GM10266 (cell line): ENCODE data around the gene FUNDC2.
"Not testable (repeated sequence)": the region's sequence is repeated elsewhere in the genome, so short reads cannot be mapped to it uniquely, and the experiment has no call there.

Experiments used
- DNase-seq: peaks from one replicate; pipeline ENCODE4 v3.0.0; 2012; ENCODE audit errors: extremely low spot score
- TF ChIP-seq, protein P1 (sequence below): IDR thresholded peaks from 2 replicates; pipeline ENCODE4 v1.5.1; 2012; ENCODE audit warnings: mild to moderate bottlenecking, low read depth; ENCODE audit not compliant: control insufficient read depth, insufficient read depth; ENCODE audit errors: missing control alignments

Gene FUNDC2

DNA sequence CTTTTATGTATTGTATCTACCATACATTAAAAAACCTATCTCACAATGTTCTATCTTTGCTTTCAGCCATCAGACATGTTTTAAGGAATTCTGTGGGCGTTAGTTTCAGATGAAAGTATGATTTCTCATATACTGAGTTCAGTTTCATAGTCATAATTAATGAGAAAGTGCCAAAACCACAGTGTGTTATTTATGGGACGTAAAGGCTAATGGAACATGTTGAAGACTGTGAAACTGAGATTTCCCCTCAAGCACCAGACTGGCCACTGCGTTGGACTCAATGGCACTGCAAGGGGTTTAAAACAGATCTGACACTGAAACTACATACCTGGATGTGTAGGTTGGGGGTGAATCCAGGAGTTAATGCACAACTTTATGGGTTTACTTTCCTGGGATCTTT, 36.1 kb upstream of the FUNDC2 start:
- DNase-seq: no peak
- TF ChIP-seq, protein P1, sequence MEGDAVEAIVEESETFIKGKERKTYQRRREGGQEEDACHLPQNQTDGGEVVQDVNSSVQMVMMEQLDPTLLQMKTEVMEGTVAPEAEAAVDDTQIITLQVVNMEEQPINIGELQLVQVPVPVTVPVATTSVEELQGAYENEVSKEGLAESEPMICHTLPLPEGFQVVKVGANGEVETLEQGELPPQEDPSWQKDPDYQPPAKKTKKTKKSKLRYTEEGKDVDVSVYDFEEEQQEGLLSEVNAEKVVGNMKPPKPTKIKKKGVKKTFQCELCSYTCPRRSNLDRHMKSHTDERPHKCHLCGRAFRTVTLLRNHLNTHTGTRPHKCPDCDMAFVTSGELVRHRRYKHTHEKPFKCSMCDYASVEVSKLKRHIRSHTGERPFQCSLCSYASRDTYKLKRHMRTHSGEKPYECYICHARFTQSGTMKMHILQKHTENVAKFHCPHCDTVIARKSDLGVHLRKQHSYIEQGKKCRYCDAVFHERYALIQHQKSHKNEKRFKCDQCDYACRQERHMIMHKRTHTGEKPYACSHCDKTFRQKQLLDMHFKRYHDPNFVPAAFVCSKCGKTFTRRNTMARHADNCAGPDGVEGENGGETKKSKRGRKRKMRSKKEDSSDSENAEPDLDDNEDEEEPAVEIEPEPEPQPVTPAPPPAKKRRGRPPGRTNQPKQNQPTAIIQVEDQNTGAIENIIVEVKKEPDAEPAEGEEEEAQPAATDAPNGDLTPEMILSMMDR: no peak

DNA sequence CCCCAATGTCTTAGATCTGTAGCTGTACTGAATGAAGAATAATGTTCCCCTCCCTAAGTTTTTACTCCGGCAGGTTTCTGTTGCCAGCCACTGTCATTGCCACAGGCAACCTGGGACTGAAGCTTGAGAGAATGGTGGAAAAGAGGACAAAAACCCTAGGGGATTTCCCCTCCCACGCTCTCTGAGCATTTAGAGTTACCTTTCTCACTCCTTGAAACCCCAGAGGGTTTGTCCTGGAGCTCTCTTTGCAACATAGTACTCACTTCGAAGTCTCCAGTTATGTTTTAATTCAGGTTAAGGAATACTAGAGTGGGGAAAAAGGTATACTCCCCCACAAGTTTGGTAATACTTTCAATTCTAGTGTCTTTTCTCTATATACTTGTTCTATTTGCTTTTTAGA, 35.6 kb upstream of the FUNDC2 start:
- DNase-seq: peak; percentile 12
- TF ChIP-seq, protein P1: no peak

DNA sequence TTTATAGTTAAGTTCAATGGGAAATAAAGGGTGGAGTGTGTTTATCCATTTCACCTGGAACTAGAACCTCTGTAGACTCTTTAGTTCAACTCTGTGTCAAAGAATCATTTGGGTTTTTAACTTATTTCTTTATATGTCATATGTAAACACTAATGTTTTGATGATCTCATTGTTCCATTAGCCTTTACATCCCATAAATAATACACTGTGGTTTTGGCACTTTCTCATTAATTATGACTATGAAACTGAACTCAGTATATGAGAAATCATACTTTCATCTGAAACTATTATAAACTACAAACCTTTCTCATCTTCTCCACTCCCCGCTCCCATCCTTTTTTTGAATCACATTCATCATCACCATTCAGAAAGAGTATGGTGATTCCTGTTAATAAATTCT, 35.2 kb upstream of the FUNDC2 start:
- TF ChIP-seq, protein P1: no peak
- no peak for DNase-seq

DNA sequence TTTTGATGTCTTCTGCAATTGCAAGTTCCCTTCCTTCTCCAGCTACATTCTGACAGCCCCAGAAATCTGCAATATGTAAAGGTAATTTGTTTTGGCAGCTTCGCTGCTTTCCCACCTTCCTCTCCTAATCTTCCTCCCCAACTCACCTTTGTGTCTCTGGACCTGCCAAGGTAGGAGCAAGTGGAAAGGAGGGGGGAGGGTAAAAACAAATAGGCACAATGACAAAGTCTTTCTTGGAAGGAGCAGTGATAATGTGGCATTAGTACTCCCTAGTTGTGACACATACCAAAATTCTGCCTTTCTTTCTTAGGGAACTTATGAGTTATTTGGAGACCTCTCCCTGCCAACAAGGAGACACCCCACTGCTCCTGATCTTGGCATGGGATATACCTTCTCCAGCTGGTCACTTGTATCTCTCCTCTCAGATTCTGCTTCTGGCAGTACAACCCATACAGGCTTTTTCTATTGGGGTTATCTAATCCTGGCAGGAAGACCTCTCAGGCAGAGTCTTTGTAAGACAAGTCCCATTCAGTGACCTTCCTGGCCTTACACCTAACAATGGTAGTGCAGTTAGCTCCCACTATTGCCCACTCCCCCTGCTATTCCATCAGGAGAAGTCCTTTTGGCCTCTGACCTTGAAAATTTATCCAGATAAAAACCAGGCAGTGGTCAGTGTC, 28.3 kb upstream of the FUNDC2 start:
- TF ChIP-seq, protein P1: no peak

DNA sequence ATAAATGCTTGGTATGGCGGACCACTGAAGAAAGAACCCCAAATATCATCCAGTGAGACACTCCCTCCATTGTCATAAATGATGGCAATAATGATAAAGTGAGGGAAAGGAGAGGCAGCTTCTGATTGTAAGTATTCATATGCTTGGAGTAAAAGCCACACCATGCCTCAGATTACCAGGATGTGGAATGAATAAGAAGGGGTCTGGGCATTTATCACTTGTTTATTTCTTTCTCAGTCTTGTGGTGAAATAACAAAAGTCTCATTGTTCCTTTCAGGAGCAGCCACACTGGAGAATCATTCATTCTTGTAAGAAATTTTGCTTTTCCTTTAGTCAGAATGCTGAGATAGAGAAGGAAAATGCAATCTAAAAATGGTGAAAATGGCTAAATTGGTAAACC, 25.8 kb upstream of the FUNDC2 start:
- TF ChIP-seq, protein P1: no peak
- DNase-seq: no peak

More for the DNA sequence above, 28.3 kb upstream of the FUNDC2 start:
- DNase-seq: no peak

DNA sequence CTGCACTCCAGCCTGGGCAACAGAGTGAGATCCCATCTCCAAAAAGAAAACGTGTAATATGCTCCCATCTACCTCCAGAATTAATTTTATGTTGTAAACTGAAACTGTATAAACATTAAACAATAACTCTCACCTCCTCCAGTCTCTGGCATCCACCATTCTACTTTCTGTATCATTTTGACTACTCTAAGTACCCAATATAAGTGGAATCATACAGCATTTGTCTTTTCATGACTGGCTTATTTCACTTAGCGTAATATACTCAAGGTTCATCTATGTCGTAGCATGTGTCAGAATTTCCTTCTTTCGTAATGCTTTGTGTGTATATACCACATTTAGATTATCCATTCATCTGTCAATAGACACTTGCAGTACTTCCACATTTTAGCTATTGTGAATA, 24.8 kb upstream of the FUNDC2 start:
- DNase-seq: no peak

DNA sequence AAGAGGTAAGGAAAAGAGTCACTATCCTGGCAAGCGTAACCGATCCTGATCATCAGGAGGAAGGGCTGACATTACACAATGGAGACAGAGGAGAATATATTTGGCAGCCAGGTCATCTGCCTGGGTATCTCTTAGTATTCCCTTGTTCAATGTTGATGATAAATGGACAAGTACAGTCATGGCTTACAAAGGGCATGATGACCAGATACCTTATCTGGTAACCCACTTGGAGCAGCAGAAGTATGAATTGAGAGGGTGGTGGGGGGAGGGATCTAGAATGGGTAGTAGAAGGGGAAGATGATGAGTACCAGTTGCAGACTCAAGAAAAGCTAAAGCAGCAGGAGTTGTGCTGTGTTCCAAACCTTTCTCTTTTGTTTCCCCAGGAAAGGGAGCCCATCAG, 21.5 kb upstream of the FUNDC2 start:
- DNase-seq: no peak
- TF ChIP-seq, protein P1: no peak

More for the DNA sequence above, 24.8 kb upstream of the FUNDC2 start:
- TF ChIP-seq, protein P1: no peak

DNA sequence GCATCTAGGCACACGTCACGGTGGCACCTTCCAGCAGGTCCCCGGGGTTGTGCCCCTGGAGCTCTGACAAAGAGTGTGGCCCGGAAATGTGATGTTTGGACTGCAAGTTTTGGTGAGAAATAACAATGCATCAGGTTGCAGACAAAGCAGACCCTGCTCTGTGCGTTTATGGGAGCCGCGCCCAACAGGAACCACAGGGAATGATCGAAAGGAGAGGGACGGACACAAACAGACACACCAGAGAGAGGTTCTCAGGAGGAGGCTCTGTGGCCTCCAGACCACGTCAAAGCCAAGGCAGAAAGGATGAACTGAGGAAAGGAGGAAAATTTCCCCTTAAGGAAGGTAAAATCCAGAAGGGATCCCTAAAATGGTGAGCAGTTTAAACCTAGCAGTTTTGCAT, 20.3 kb upstream of the FUNDC2 start:
- not testable (repeated sequence) for DNase-seq

DNA sequence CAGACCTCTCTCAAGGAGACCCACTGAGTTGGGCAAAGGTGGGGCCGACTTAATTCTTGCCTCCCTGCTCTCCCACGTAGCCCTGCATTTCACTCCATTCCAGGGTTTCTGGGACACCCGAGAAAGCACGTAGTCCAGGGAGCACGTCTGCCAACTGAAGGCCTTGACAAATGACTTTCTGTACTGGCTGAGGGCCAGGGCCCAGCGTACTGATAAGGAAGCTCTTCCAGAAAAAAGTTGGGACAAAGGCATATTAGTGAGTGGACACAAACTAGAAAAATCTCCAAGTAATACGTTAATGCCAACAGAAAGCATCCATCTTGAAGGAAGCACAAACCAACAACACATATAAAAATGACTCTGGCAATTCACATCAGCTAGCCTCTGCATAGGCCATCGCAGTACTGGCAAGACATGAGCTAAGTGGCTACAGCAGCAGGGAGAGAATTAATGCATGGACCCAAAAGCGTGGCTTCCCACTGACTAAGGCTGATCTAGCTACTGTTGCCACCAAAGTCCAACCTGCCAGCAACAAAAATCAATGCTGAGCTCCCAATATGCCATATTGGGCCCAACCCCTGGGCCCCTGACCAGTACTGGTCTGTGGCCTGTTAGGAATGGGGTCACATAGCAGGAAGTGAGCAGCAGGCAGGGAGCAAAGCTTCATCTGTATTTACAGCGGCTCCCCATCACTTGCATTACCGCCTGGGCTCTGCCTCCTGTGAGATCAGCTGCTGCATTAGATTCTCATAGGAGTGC, 19.6 kb upstream of the FUNDC2 start:
- DNase-seq: not testable (repeated sequence)

DNA sequence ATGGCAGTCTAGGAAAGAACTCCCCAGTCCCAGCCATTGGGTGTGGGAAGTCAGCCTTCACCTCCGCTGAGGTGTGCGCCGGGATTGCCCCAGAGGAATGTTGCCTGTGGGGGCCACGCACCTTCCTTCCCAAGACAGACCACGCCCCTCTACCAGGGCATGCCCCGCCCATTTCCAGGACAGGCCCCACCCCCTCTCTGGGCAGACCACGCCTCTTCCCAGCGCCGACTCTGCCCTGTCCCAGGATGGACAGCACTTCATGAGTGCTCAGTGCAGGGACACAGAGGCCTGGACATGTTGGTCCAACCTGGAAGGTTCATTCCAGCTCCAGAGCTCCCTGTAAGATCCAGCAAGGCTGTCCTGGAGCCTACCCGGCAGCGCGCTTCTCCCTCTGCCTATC, 18.1 kb upstream of the FUNDC2 start:
- DNase-seq: not testable (repeated sequence)
